ENCODE measurements around the gene RPL28.

Gene RPL28

DNA sequence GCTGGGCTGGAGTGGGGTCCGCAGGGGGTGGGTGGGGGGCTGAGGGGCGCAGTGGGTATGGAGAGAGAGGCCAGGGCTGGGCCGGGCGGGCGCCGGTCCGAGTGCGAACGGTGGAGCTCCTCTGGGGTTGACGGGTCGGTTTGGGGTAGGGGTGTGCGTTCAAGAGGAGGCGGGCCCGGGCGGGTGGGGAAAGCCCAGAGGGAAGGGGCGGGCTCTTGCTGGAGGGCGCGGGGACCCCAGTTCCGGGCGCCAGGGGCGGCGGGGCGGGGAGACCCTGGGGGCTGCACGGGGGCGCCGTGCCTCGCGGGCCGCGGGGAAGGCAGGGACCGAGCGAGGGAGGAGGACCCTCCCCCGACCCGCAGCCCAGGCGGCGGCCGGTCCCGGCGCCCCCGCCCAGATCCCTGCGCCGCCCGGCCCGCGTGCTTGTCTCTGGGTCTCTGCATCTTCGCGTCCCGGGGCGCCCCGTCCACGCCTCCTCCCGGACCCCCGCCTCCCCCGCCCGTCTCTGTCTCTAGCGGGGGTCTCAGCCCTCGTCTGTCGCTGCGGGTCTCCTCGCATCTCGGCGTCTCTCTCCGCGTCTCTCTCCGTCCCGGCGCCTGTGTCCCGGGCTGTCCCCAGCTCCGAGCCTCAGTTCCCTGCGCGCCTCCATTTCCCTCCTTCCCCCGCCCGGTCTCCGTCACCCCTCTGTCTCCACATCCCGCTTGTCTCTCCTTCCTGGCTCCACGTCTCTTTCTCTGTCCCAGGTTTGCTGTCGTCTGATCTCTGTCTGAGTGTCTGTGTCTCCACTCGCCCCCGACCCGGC is 65.6 kb downstream of the RPL28 start:
- no peak overlapping the region for H3K4me3 ChIP-seq (ENCODE audit: low read depth, low read length)
- TF ChIP-seq, protein P1, sequence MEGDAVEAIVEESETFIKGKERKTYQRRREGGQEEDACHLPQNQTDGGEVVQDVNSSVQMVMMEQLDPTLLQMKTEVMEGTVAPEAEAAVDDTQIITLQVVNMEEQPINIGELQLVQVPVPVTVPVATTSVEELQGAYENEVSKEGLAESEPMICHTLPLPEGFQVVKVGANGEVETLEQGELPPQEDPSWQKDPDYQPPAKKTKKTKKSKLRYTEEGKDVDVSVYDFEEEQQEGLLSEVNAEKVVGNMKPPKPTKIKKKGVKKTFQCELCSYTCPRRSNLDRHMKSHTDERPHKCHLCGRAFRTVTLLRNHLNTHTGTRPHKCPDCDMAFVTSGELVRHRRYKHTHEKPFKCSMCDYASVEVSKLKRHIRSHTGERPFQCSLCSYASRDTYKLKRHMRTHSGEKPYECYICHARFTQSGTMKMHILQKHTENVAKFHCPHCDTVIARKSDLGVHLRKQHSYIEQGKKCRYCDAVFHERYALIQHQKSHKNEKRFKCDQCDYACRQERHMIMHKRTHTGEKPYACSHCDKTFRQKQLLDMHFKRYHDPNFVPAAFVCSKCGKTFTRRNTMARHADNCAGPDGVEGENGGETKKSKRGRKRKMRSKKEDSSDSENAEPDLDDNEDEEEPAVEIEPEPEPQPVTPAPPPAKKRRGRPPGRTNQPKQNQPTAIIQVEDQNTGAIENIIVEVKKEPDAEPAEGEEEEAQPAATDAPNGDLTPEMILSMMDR (IDR thresholded peaks at IDR 0.05; ENCODE audit: low read depth, low read length, missing control alignments): no peak
- H3K27me3 ChIP-seq (replicated peaks): peaks cover 17% of the 10 kb centered on the region
- H3K27ac ChIP-seq: no peak overlapping the region
- DNase-seq: no peak
- in situ Hi-C loops (cut with HindIII; ENCODE audit: low pct_ligation_motif_present, low sequenced_read_pairs): no loop called here
- H3K36me3 ChIP-seq (replicated peaks): no peaks in the 10 kb centered on the region

- in situ Hi-C loops (cut with HindIII; ENCODE audit: low pct_ligation_motif_present, low sequenced_read_pairs): no loop called here
- Histone ChIP-seq H3K36me3 (replicated peaks) (no peaks in the 10 kb centered on the region), H3K27me3 (replicated peaks) (peaks cover 15% of the 10 kb centered on the region), H3K4me3 (ENCODE audit: low read depth, low read length) (peak overlapping the region; percentile 15), H3K27ac (no peak overlapping the region)
- TF ChIP-seq, protein P1 (IDR thresholded peaks at IDR 0.05; ENCODE audit: low read depth, low read length, missing control alignments): no peak
- no peak for DNase-seq
Measured at GRCh38 chr19:55451965-55452748, 66.4 kb downstream of the RPL28 start.

Measured in brain microvascular endothelial cell (primary cell).